HepG2 (cell line): ENCODE results near the gene USP19. TPM values are rescaled to one million over a fixed set of nuclear protein-coding genes. Genes with fewer than 3 reads are reported as not detected.

ENCODE experiments used
- ADNP ChIP-seq: sonication (generic); formaldehyde crosslinking; IDR thresholded peaks from 2 replicates; pipeline ENCODE4 v1.4.0; 2020; ENCODE audit warnings: missing genetic modification reagents
- ARHGAP35 ChIP-seq: sonication (generic); formaldehyde crosslinking; IDR thresholded peaks from 2 replicates; pipeline ENCODE4 v1.9.0; 2022; ENCODE audit warnings: mild to moderate bottlenecking, inconsistent platforms, moderate library complexity, missing genetic modification reagents, borderline replicate concordance
- DNMT1 ChIP-seq: sonication (generic); formaldehyde crosslinking; IDR thresholded peaks from 2 replicates; pipeline ENCODE4 v1.5.1; 2020; ENCODE audit warnings: mild to moderate bottlenecking, missing genetic modification reagents
- JARID2 ChIP-seq: sonication (generic); formaldehyde crosslinking; IDR thresholded peaks from 2 replicates; pipeline ENCODE4 v1.8.1; 2023; ENCODE audit warnings: missing genetic modification reagents, inconsistent platforms; ENCODE audit not compliant: insufficient replicate concordance
- PAF1 ChIP-seq: IDR thresholded peaks from 2 replicates; pipeline ENCODE4 v1.6.1; 2016; ENCODE audit warnings: missing genetic modification reagents, missing compliant biosample characterization
- SP5 ChIP-seq: IDR thresholded peaks from 2 replicates; pipeline ENCODE4 v1.6.1; 2016; ENCODE audit warnings: low read depth, borderline replicate concordance
- TCF7L2 ChIP-seq: IDR thresholded peaks from 2 replicates; pipeline ENCODE4 v1.6.1; 2011; ENCODE audit warnings: mild to moderate bottlenecking, low read depth, low read length, moderate library complexity
- ZNF569 ChIP-seq: sonication (generic); formaldehyde crosslinking; IDR thresholded peaks from 2 replicates; pipeline ENCODE4 v1.5.0; 2020; ENCODE audit warnings: mild to moderate bottlenecking, missing genetic modification reagents, moderate library complexity, borderline replicate concordance
- ZNF577 ChIP-seq: sonication (generic); formaldehyde crosslinking; IDR thresholded peaks from 2 replicates; pipeline ENCODE4 v1.4.0; 2020; ENCODE audit warnings: mild to moderate bottlenecking, low read depth, missing genetic modification reagents, borderline replicate concordance
- ZNF713 ChIP-seq: sonication (generic); formaldehyde crosslinking; IDR thresholded peaks from 2 replicates; pipeline ENCODE4 v1.4.0; 2020; ENCODE audit warnings: mild to moderate bottlenecking, missing genetic modification reagents
- ZSCAN20 ChIP-seq: sonication (generic); formaldehyde crosslinking; IDR thresholded peaks from 2 replicates; pipeline ENCODE4 v1.4.0; 2020; ENCODE audit warnings: missing genetic modification reagents, mild to moderate bottlenecking, borderline replicate concordance
- polyA plus RNA-seq, 8 experiments: library from polyadenylated mRNA; depleted of rRNA in 3 of 8; stranded (reverse) in 7 of 8; unstranded in 1 of 8; fragments of >200 nt; fragmentation: Illumina TruSeq in 4 of 8; extraction: Trizol in 4 of 8; gene quantifications; 2 replicates each; pipeline versions ENCODE4 v1.2.1 to v1.2.3, GENCODE V29; 2011 to 2016; ENCODE audit warnings: low read depth in 4 of 8, missing spikeins in 1 of 8, mixed read lengths in 1 of 8; ENCODE audit not compliant: insufficient read depth in 1 of 8
- total RNA-seq, 5 experiments: library from RNA; depleted of rRNA; stranded (reverse); fragments of >200 nt; fragmentation: Illumina TruSeq; extraction: Trizol; gene quantifications; 2 replicates each; pipeline ENCODE4 v1.2.3, GENCODE V29; 2016; ENCODE audit warnings: low read depth in 1 of 5
- TF ChIP-seq, protein P1 (sequence below), 2 experiments: sonication (generic) in 1 of 2; formaldehyde crosslinking in 1 of 2; IDR thresholded peaks; 2 replicates each; pipeline versions ENCODE4 v1.4.0 to v1.6.1; 2018 to 2020; ENCODE audit warnings: missing genetic modification reagents in 2 of 2, borderline replicate concordance in 1 of 2, low read depth in 1 of 2, mild to moderate bottlenecking in 1 of 2, missing biosample characterization in 1 of 2
- TF ChIP-seq, protein P2 (sequence below): IDR thresholded peaks from 2 replicates; pipeline ENCODE4 v1.6.1; 2012; ENCODE audit warnings: low read length, improper control_type of control experiment
- TF ChIP-seq, protein P3 (sequence below): sonication (generic); formaldehyde crosslinking; IDR thresholded peaks from 2 replicates; pipeline ENCODE4 v1.5.1; 2020; ENCODE audit warnings: missing genetic modification reagents, mild to moderate bottlenecking, borderline replicate concordance
- TF ChIP-seq, protein P4 (sequence below): sonication (generic); formaldehyde crosslinking; conservative IDR thresholded peaks from 2 replicates; pipeline ENCODE4 v1.4.0; 2020; ENCODE audit warnings: missing genetic modification reagents
- TF ChIP-seq, protein P5 (sequence below): sonication (generic); formaldehyde crosslinking; IDR thresholded peaks from 2 replicates; pipeline ENCODE4 v1.9.0; 2022; ENCODE audit warnings: missing genetic modification reagents, mild to moderate bottlenecking, borderline replicate concordance

USP19 gene
- total and polyA plus RNA-seq, 2 of the 13 experiments (the other 11 are each of a cell fraction or from before 2014, with no cell fraction given), result 28.3 to 31.7 TPM

DNA sequence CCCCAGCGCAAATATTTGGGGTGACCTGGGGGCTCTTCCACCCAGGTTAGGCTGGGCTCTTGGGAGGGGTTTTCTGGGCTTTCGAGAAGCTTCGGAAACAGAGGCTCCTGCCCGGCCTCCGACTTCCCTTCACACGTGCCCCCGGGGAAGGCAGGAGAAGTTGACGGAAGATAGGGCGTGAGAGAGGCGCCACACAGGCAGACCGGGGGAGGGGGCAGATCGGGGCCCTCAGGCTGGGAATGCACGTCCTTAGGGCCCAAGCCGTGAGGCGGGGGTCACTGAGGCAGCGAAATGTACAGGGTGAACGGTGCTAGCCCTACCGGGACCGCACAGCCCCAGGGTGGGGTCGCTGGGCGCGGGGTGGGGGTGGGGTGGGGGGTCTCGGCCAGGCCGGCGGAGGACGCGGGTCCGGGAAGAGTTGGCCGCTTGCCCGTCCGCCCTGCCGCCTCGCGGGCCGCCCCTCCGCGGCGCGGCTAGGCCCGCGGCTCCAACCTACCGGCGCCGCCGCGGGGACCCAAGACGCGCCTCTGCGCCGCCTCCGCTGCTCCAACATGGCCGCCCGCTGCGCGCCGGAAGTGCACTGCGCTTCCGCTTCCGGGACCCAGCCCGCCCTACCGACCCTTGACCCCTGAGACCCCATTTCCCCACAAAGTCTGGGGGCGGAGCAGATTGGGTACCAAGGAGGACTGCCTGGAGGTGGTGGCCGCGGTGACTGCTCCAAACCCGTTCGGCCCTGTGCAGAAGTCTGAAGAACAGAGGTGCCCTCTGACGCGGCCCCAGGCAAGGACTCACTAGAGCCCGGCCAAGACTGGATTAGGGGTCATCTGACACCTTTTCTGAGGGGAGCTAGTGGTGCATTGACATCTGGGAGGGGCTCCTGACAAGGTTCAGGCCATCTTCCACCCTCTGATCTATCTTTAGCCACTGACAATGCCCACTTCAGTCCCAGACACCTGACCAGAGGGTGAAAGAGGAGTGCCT is 45.4 kb upstream of the USP19 start, which contains the start of gene CCDC71 (continued):
- TF ChIP-seq, protein P1, sequence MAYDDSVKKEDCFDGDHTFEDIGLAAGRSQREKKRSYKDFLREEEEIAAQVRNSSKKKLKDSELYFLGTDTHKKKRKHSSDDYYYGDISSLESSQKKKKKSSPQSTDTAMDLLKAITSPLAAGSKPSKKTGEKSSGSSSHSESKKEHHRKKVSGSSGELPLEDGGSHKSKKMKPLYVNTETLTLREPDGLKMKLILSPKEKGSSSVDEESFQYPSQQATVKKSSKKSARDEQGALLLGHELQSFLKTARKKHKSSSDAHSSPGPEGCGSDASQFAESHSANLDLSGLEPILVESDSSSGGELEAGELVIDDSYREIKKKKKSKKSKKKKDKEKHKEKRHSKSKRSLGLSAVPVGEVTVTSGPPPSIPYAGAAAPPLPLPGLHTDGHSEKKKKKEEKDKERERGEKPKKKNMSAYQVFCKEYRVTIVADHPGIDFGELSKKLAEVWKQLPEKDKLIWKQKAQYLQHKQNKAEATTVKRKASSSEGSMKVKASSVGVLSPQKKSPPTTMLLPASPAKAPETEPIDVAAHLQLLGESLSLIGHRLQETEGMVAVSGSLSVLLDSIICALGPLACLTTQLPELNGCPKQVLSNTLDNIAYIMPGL (CRISPR knock-in tag; IDR thresholded peaks at IDR 0.05; ENCODE audit: borderline replicate concordance in 1 of 2, low read depth in 1 of 2), result 0 out of 4 replicates have a peak, but pooled peaks of 1 of the 2 experiments have one; percentile 27
- TF ChIP-seq, protein P2, sequence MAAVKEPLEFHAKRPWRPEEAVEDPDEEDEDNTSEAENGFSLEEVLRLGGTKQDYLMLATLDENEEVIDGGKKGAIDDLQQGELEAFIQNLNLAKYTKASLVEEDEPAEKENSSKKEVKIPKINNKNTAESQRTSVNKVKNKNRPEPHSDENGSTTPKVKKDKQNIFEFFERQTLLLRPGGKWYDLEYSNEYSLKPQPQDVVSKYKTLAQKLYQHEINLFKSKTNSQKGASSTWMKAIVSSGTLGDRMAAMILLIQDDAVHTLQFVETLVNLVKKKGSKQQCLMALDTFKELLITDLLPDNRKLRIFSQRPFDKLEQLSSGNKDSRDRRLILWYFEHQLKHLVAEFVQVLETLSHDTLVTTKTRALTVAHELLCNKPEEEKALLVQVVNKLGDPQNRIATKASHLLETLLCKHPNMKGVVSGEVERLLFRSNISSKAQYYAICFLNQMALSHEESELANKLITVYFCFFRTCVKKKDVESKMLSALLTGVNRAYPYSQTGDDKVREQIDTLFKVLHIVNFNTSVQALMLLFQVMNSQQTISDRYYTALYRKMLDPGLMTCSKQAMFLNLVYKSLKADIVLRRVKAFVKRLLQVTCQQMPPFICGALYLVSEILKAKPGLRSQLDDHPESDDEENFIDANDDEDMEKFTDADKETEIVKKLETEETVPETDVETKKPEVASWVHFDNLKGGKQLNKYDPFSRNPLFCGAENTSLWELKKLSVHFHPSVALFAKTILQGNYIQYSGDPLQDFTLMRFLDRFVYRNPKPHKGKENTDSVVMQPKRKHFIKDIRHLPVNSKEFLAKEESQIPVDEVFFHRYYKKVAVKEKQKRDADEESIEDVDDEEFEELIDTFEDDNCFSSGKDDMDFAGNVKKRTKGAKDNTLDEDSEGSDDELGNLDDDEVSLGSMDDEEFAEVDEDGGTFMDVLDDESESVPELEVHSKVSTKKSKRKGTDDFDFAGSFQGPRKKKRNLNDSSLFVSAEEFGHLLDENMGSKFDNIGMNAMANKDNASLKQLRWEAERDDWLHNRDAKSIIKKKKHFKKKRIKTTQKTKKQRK, result no peak
- TF ChIP-seq SP5 (CRISPR knock-in tag) (peak; percentile 88), JARID2 (no peak), ZNF577 (CRISPR knock-in tag) (no peak), ZNF569 (CRISPR knock-in tag) (no peak), DNMT1 (CRISPR knock-in tag) (no peak), PAF1 (no peak), ADNP (CRISPR knock-in tag) (no peak; the same call in 1 of the 2 replicates), TCF7L2 (no peak), ZNF713 (CRISPR knock-in tag) (no peak; the same call in 1 of the 2 replicates), ARHGAP35 (CRISPR knock-in tag) (peak; percentile 49; the same call in 1 of the 2 replicates), ZSCAN20 (CRISPR knock-in tag) (no peak)
- TF ChIP-seq, protein P3, sequence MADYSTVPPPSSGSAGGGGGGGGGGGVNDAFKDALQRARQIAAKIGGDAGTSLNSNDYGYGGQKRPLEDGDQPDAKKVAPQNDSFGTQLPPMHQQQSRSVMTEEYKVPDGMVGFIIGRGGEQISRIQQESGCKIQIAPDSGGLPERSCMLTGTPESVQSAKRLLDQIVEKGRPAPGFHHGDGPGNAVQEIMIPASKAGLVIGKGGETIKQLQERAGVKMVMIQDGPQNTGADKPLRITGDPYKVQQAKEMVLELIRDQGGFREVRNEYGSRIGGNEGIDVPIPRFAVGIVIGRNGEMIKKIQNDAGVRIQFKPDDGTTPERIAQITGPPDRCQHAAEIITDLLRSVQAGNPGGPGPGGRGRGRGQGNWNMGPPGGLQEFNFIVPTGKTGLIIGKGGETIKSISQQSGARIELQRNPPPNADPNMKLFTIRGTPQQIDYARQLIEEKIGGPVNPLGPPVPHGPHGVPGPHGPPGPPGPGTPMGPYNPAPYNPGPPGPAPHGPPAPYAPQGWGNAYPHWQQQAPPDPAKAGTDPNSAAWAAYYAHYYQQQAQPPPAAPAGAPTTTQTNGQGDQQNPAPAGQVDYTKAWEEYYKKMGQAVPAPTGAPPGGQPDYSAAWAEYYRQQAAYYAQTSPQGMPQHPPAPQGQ (CRISPR knock-in tag), result no peak
- TF ChIP-seq, protein P4, sequence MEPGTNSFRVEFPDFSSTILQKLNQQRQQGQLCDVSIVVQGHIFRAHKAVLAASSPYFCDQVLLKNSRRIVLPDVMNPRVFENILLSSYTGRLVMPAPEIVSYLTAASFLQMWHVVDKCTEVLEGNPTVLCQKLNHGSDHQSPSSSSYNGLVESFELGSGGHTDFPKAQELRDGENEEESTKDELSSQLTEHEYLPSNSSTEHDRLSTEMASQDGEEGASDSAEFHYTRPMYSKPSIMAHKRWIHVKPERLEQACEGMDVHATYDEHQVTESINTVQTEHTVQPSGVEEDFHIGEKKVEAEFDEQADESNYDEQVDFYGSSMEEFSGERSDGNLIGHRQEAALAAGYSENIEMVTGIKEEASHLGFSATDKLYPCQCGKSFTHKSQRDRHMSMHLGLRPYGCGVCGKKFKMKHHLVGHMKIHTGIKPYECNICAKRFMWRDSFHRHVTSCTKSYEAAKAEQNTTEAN (CRISPR knock-in tag), result no peak
- TF ChIP-seq, protein P5, sequence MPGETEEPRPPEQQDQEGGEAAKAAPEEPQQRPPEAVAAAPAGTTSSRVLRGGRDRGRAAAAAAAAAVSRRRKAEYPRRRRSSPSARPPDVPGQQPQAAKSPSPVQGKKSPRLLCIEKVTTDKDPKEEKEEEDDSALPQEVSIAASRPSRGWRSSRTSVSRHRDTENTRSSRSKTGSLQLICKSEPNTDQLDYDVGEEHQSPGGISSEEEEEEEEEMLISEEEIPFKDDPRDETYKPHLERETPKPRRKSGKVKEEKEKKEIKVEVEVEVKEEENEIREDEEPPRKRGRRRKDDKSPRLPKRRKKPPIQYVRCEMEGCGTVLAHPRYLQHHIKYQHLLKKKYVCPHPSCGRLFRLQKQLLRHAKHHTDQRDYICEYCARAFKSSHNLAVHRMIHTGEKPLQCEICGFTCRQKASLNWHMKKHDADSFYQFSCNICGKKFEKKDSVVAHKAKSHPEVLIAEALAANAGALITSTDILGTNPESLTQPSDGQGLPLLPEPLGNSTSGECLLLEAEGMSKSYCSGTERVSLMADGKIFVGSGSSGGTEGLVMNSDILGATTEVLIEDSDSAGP (CRISPR knock-in tag), result peak; percentile 77
